Endothelial cell of umbilical vein (primary cell): ENCODE results near the gene PKHD1. TPM values are rescaled to one million over a fixed set of nuclear protein-coding genes. Genes with fewer than 3 reads are reported as not detected.

Experiments
- BruUV-seq: library from RNA; stranded (reverse); fragments of 400-500 nt; replicated peaks from 2 replicates; lab custom pipeline; 2021; lab: Mats Ljungman, UMichigan
- CTCF ChIA-PET: fragments of 300-600, 350-600 bp; sonication (Branson Sonifier 250); formaldehyde crosslinking; loops from one replicate; lab custom pipeline; 2021; ENCODE audit warnings: antibody characterized with exemption, inconsistent platforms; lab: Charles Lee
- POLR2A ChIA-PET: fragments of 300-600, 350-600 bp; sonication (Branson Sonifier 250); formaldehyde crosslinking; loops from one replicate; lab custom pipeline; 2021; ENCODE audit warnings: antibody characterized with exemption, inconsistent platforms; lab: Charles Lee
- DNase-seq: peaks from one replicate; pipeline ENCODE4 v3.0.0-alpha.2; 2011; ENCODE audit warnings: low read depth, low spot score
- FAIRE-seq: peaks from 2 replicates; lab custom pipeline; 2011; peaks lifted over from hg19 to GRCh38; lab: Jason Lieb, UNC
- H2AFZ ChIP-seq: 2 replicates; pipeline ENCODE4 v1.6.0; 2012; ENCODE audit warnings: low read depth, low read length, control low read depth, inconsistent platforms
- H3K27ac ChIP-seq: 2 replicates; pipeline ENCODE4 v1.5.1; 2011; ENCODE audit warnings: low read depth, mild to moderate bottlenecking, control low read depth, low read length, moderate library complexity; ENCODE audit not compliant: insufficient read depth
- H3K27me3 ChIP-seq, 2 experiments: 2 replicates each; pipeline versions ENCODE4 v1.6.0 to v1.6.1; 2011; ENCODE audit warnings: low read length in 2 of 2, mixed read lengths in 1 of 2; ENCODE audit not compliant: control insufficient read depth in 2 of 2, insufficient read depth in 2 of 2
- H3K36me3 ChIP-seq, 2 experiments: 2 replicates in 1 of 2; 3 replicates in 1 of 2; pipeline ENCODE4 v1.5.1; 2011; ENCODE audit warnings: low read length in 2 of 2, mild to moderate bottlenecking in 1 of 2, moderate library complexity in 1 of 2; ENCODE audit not compliant: control insufficient read depth in 2 of 2, insufficient read depth in 2 of 2; ENCODE audit errors: extremely low read depth in 1 of 2
- H3K4me1 ChIP-seq: 3 replicates; pipeline ENCODE4 v1.5.1; 2011; ENCODE audit warnings: mild to moderate bottlenecking, low read length; ENCODE audit not compliant: control insufficient read depth, insufficient read depth; ENCODE audit errors: extremely low read depth
- H3K4me2 ChIP-seq: 2 replicates; pipeline ENCODE4 v1.6.1; 2011; ENCODE audit warnings: low read length, control low read depth, mixed read lengths; ENCODE audit not compliant: insufficient read depth
- H3K4me3 ChIP-seq, 3 experiments: fragments of 200-600 bp in 1 of 3; sonication (generic), shearing (Covaris generic) in 1 of 3; replicated peaks in 1 of 3; 2 replicates each; pipeline ENCODE4 v1.5.1; 2011 to 2016; ENCODE audit warnings: control low read depth in 3 of 3, low read length in 3 of 3, mild to moderate bottlenecking in 2 of 3, inconsistent platforms in 1 of 3, low read depth in 1 of 3, moderate library complexity in 1 of 3; ENCODE audit not compliant: insufficient read depth in 1 of 3
- H3K79me2 ChIP-seq: 2 replicates; pipeline ENCODE4 v1.6.0; 2012; ENCODE audit warnings: low read length, inconsistent platforms; ENCODE audit not compliant: control insufficient read depth, insufficient read depth
- H3K9ac ChIP-seq: replicated peaks from 2 replicates; pipeline ENCODE3; 2011; ENCODE audit warnings: low read length, control low read depth; ENCODE audit not compliant: insufficient read depth; ENCODE audit errors: extremely low read depth
- H3K9me1 ChIP-seq: replicated peaks from 3 replicates; pipeline ENCODE4 v1.6.0; 2011; ENCODE audit warnings: mild to moderate bottlenecking, low read length; ENCODE audit not compliant: control insufficient read depth, insufficient read depth; ENCODE audit errors: extremely low read depth
- H3K9me3 ChIP-seq: replicated peaks from 2 replicates; pipeline ENCODE4 v1.5.1; 2012; ENCODE audit warnings: low read length, inconsistent platforms; ENCODE audit not compliant: control insufficient read depth, insufficient read depth
- H4K20me1 ChIP-seq: replicated peaks from 2 replicates; pipeline ENCODE3; 2011; ENCODE audit warnings: mild to moderate bottlenecking, low read length; ENCODE audit not compliant: control insufficient read depth, insufficient read depth; ENCODE audit errors: extremely low read depth
- EZH2 ChIP-seq: IDR thresholded peaks from 2 replicates; pipeline ENCODE4 v1.6.1; 2012; ENCODE audit warnings: borderline replicate concordance, low read depth, mild to moderate bottlenecking, moderate library complexity, low read length, inconsistent platforms; ENCODE audit not compliant: severe bottlenecking
- FOS ChIP-seq: IDR thresholded peaks from 2 replicates; pipeline ENCODE4 v1.6.1; 2011; ENCODE audit warnings: mild to moderate bottlenecking, low read length, moderate library complexity, borderline replicate concordance; ENCODE audit not compliant: insufficient read depth
- GATA2 ChIP-seq: IDR thresholded peaks from 2 replicates; pipeline ENCODE4 v1.7.0; 2011; ENCODE audit warnings: low read depth, mild to moderate bottlenecking, moderate library complexity, mixed read lengths, low read length; ENCODE audit not compliant: insufficient read length, insufficient read depth
- JUN ChIP-seq: IDR thresholded peaks from 2 replicates; pipeline ENCODE4 v1.6.1; 2011; ENCODE audit warnings: borderline replicate concordance, low read depth; ENCODE audit not compliant: insufficient read length, insufficient read depth
- MYC ChIP-seq: IDR thresholded peaks from one replicate; pipeline ENCODE4 v1.6.1; 2011; ENCODE audit warnings: mild to moderate bottlenecking, low read depth, low read length
- POLR2A ChIP-seq: IDR thresholded peaks from 2 replicates; pipeline ENCODE4 v1.6.1; 2012; ENCODE audit warnings: low read depth, mild to moderate bottlenecking, control low read depth, low read length
- POLR2AphosphoS5 ChIP-seq: IDR thresholded peaks from 2 replicates; pipeline ENCODE4 v1.6.1; 2012; ENCODE audit warnings: low read depth, mild to moderate bottlenecking, control low read depth, low read length, moderate library complexity; ENCODE audit not compliant: insufficient read depth
- dilution Hi-C: fragments of 300-500 bp; cut with MboI; formaldehyde crosslinking; loops from one replicate; pipeline ENCODE4 v1.15.0; 2019; ENCODE audit warnings: low sequenced_read_pairs; ENCODE audit not compliant: extremely low pct_ligation_motif_present
- intact Hi-C: fragments of 100-400 bp; cut with micrococcal nuclease; formaldehyde crosslinking; loops from one replicate; pipeline ENCODE4 v1.10.0; 2022
- polyA plus RNA-seq, 4 experiments: library from polyadenylated mRNA; depleted of rRNA in 3 of 4; stranded (reverse) in 3 of 4; unstranded in 1 of 4; fragments of >200 nt; gene quantifications; 2 replicates each; pipeline versions ENCODE4 v1.2.1 to v1.2.3, GENCODE V29; 2011 to 2012; ENCODE audit warnings: missing spikeins in 1 of 4
- total RNA-seq: library from RNA; stranded (reverse); gene quantifications from 2 replicates; pipeline ENCODE4 v1.2.3, GENCODE V29; 2021
- TF ChIP-seq, protein P1 (sequence below), 2 donors: IDR thresholded peaks; 1 replicate in 1 of 2; 2 replicates in 1 of 2; pipeline ENCODE4 v1.5.1; 2011; ENCODE audit warnings: low read length in 2 of 2, mild to moderate bottlenecking in 2 of 2, moderate library complexity in 2 of 2, control low read depth in 1 of 2, inconsistent platforms in 1 of 2, low read depth in 1 of 2; ENCODE audit not compliant: insufficient read depth in 1 of 2; ENCODE audit errors: extremely low read depth in 1 of 2
- TF ChIP-seq, protein P2 (sequence below): IDR thresholded peaks from 2 replicates; pipeline ENCODE4 v1.6.1; 2011; ENCODE audit not compliant: insufficient read depth, insufficient read length

PKHD1 gene
- total and polyA plus RNA-seq, 2 donors (not counting 3 experiments of a cell fraction or from before 2014, with no cell fraction given), result not detected

DNA sequence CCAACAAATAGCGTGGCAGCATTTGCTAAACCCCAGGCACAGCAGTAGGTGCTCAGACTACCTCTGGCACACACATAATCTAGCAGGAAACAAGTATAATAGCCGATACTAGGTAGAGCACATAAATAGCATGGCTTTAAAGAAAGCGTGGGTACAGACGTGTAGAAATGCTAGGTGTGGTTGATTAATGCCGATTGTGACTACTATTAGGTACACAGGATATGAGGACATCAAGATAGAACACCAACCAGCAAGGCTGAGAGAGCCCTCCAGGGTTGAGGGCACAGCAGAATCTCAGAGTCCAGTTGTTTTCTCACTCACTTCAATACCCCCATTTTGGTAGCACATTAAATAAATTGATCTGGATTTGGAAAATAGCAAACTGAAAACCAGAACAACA, 100.5 kb downstream of the PKHD1 start:
- Histone ChIP-seq H3K4me2 (no peak overlapping the region), H3K4me1 (no peaks in the 10 kb centered on the region), H3K4me3 (no peak overlapping the region), H3K27ac (no peak overlapping the region), H3K9ac (no peak overlapping the region), H3K9me1 (no peaks in the 10 kb centered on the region), H3K36me3 (no peaks in the 10 kb centered on the region), H3K79me2 (no peaks in the 10 kb centered on the region), H3K27me3 (no peaks in the 10 kb centered on the region), H3K9me3 (no peaks in the 10 kb centered on the region), H2AFZ (no peak overlapping the region), H4K20me1 (no peaks in the 10 kb centered on the region)
- TF ChIP-seq, protein P1, sequence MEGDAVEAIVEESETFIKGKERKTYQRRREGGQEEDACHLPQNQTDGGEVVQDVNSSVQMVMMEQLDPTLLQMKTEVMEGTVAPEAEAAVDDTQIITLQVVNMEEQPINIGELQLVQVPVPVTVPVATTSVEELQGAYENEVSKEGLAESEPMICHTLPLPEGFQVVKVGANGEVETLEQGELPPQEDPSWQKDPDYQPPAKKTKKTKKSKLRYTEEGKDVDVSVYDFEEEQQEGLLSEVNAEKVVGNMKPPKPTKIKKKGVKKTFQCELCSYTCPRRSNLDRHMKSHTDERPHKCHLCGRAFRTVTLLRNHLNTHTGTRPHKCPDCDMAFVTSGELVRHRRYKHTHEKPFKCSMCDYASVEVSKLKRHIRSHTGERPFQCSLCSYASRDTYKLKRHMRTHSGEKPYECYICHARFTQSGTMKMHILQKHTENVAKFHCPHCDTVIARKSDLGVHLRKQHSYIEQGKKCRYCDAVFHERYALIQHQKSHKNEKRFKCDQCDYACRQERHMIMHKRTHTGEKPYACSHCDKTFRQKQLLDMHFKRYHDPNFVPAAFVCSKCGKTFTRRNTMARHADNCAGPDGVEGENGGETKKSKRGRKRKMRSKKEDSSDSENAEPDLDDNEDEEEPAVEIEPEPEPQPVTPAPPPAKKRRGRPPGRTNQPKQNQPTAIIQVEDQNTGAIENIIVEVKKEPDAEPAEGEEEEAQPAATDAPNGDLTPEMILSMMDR (IDR thresholded peaks at IDR 0.05; ENCODE audit: extremely low read depth in 1 of 2, insufficient read depth in 1 of 2, low read depth in 1 of 2, low read length in 2 of 2), result no peak
- TF ChIP-seq, protein P2, sequence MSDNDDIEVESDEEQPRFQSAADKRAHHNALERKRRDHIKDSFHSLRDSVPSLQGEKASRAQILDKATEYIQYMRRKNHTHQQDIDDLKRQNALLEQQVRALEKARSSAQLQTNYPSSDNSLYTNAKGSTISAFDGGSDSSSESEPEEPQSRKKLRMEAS, result no peak
- TF ChIP-seq JUN (no peak), MYC (no peak), FOS (no peak), GATA2 (no peak), EZH2 (no peak), POLR2AphosphoS5 (no peak), POLR2A (no peak)
- no TSS peak for BruUV-seq
- FAIRE-seq (no peak), DNase-seq (no peak)
- CTCF ChIA-PET, result no interaction called here
- POLR2A ChIA-PET, result no interaction called here
- dilution Hi-C loops, result no loop called here
- intact Hi-C loops, result no loop called here
